GM18517 (cell line): Measurements from ENCODE around the gene WNT7B.

ENCODE experiments used
- ATAC-seq: cut with Tn5 transposase; IDR thresholded peaks from one replicate; pipeline ENCODE4 v1.9.1; 2021; ENCODE audit warnings: mild to moderate bottlenecking, moderate library complexity; ENCODE audit not compliant: unreplicated experiment

Gene WNT7B

DNA sequence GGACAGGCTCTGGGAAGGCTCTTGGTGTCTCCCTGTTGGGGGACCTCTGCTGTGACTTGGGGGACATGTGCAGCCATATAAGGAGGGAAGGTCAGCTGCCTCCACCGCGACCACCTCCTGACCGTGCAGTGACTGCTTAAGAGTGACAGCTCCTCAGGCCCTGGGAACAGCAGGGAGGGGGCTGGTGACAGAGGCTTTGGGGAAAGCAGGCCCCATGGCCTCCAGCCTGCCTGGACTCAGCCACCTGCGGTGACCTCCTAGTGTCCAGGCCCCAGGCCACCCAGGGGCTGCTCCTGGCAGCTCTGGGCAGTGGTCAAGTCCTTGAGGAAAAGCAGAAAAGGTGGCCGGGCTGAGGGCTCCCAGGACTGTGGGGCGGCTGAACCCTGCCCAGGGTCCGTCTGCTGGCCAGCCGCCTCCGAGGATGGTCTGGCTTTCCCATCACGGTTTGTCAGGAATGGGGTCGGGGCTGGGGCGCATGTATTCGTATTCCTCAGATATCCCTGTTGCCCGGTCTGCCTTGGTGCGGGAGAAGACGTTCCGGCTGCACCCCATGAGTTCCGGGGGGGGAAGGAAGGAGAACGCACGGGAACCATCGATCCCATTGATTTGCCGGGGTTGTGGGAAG is 96.8 kb downstream of the WNT7B start:
- ATAC-seq = no peak

DNA sequence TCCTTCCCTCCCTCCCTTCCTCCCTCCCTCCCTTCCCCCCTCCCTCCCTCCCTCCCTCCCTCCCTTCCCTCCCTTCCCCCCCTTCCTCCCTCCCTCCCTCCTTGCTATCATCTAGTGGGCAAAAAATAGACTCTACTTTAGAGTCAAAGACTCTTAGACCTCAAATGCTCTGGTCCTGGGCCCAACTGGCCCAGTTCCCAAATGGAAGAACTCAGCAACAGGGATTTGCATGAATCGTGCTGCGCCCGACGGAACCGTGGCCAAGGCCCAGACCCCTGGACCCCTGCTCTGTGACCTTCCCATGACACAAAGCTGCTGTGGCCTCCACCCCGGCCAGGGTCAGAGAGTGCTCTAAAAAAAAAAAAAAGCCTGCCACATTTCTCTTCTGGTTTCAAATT is 97.4 kb downstream of the WNT7B start:
- ATAC-seq = no peak

DNA sequence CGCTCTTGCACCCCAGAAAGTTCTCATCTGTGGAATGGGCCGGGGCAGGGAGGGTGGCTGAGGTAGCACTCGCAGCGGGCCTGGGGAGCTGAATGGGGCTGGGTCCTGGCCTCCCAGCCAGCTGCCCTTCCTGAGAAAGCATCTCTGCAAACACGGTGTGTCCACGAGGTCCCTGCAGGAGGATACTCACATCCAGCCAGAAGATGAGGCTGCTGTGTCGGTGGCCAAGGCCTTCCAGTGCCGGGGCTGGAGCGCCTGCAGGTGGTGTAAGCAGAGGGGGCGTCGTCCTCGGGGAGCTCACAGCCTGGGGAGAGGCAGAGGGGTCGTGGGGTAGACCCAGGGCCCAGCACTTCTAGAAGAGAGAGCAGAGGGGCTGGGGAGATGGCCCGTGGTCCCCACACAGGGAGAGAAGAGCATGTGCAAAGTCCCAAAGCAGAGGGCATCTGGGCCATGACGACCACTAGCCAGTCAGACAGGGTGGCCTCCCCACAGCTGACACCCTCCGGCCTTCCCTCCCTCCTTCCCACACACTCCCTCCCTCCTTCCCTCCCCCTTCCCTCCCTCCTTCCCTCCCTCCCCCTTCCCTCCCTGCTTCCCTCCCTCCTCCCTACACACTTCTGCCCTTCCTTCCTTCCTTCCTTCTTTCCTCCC is 97.9 kb downstream of the WNT7B start:
- no peak for ATAC-seq

DNA sequence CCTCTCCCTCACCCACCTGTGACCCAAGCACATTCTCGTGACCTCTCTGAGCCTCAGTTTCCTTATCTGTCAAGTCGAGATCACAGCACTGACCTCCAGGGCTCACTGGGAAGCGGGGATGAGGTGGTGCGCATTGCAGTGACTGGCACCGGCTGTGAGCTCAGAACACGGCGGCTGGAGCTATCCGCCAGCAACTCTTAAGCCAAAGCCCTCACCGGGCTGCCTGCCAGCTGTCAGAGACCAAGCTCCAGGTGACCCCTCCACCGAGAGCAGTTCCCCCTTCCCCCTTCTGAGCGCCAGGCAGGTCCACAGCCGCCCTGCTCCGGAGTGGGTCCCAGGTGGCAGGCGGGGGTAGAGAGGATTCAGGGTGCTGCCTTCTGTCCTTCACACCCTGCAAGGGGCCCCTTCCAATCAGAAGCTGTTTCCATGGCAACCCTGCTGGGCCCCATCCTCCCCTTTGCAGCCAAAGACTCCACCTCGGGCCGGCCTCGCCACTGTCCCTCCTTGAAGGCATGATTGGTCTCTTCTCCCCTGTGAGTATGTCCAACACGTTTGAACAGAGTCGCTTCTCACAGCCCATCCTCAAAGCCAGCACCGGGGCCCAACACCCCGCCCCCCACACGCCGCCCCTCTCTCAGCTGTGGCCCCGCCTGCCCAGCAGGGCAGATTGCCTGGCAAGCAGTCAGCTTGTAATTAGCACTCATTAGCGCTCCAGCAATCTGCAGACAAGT is 98.7 kb downstream of the WNT7B start:
- no peak for ATAC-seq

DNA sequence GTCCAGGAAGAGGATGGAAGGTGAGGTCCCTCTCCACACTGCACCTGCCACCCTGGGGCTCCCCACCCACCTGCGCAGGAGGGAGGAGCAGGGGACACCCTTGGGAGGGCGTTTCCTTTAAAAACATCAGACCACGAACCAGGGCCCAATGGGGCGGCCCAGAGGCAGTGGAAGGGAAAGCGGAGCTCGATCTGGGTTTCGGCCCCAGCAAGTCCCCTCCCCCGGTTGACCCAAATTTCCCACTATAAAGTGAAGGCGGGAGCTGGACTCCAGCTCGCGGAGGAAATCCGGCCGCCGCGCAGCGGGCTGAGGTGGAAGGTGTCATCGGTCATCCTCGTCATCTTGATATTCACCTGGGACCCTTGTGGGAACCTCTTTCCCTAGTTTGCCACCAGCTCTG is 99.3 kb downstream of the WNT7B start:
- ATAC-seq = no peak

DNA sequence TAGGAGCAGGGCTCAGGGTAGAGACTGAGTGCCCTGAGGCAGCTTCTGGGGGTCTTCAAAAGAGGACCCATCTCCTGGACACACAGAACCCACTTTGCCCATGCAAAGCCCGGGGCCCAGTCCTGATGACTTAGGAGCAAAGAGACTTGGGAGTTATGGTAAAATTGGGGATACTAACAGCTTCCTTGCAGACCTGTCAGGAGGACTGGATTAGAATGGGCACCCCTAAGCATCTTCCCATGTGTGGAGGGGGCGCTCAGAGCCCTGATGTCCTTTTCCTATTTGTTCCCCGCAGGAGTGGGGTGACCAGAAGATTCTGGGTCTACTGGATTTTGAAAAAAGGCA is 100.0 kb downstream of the WNT7B start:
- ATAC-seq = no peak

DNA sequence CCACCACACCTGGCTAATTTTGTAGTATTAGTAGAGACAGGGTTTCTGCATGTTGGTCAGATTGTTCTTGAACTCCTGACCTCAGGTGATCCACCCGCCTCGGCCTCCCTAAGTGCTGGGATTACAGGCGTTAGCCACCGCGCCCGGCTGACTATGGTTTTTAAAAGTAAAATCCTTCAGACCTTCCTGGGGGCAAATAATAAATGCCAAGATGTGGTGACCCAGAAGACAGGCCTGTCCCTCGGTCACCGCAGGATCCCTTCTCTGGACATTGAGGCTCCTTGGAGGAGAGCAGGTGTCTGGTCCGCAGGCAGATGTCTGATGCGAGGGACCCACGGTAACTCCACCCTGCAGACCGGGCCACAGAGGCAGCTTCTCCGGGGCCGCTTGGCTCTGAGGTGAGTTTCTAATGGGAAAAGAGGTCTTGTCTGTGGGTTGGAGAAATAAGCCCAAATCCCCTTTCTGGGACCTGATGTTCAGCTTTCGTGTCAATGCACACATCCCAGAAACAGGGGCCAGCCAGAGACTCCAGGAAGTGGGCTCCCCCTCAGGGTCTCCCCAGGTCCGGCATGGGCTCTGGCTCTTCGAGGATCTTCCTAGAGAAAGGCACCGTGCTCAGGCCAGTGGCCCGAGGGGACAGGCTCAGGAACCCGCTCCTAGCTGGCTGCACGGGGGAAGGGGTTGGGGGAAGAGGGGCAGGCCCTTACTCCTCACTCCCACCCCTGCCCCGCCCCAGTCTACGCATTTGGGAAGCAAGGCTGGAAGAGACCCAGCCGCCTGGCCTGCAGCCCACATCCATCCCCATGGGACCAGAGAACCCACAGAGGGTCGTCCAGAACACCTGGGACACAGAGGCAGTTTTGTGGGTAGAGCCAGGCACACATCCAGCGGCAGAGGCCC is 100.6 kb downstream of the WNT7B start:
- no peak for ATAC-seq

DNA sequence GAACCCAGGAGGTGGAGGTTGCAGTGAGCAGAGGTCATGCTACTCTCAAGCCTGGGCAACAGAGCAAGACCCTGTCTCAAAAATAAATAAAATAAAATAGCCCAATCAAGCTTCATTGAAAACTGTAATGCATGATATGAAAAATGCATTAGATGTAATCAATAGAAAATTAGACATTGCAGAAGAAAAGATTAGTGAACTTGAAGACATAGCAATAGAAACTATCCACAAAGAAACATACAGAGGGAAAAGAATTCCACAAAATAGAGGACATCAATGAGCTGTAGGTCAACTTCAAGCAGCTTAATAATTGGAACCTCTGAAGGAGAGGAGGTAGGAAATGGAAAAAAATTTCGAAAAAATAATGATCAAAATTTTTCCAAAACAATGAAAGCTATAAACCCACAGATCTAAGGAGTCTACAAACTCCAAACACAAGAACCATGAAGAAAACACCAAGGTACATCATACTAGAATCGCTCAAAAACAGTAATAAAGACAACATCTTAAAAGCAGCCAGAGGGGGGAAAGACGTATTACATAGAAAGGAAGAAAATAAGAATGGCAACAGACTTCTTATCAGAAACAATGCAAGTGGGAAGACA is 104.2 kb downstream of the WNT7B start:
- no peak for ATAC-seq

DNA sequence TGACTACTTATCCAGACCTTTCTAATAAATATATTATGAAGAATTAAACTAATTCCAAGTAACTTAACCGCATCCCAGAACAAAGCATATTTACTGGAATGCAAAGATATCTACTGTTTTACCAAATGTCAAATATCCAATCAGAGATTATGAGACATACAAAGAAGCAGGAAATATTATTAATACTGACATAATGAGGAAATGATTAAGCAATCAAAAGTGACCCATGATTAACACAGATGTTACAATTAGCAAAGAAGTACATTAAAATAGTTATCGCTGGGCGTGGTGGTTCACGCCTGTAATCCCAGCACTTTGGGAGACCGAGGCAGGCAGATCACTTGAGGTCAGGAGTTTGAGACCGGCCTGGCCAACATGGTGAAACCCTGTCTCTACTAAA is 105.2 kb downstream of the WNT7B start:
- ATAC-seq = no peak
